HG02588 (cell line): ENCODE data around the gene OPA3.
"Not testable (repeated sequence)": the region's sequence is repeated elsewhere in the genome, so short reads cannot be mapped to it uniquely, and the experiment has no call there.

Experiments used
- ATAC-seq: cut with Tn5 transposase; IDR thresholded peaks from one replicate; pipeline ENCODE4 v1.9.1; 2021; ENCODE audit warnings: mild to moderate bottlenecking, moderate library complexity; ENCODE audit not compliant: unreplicated experiment

Gene OPA3

DNA sequence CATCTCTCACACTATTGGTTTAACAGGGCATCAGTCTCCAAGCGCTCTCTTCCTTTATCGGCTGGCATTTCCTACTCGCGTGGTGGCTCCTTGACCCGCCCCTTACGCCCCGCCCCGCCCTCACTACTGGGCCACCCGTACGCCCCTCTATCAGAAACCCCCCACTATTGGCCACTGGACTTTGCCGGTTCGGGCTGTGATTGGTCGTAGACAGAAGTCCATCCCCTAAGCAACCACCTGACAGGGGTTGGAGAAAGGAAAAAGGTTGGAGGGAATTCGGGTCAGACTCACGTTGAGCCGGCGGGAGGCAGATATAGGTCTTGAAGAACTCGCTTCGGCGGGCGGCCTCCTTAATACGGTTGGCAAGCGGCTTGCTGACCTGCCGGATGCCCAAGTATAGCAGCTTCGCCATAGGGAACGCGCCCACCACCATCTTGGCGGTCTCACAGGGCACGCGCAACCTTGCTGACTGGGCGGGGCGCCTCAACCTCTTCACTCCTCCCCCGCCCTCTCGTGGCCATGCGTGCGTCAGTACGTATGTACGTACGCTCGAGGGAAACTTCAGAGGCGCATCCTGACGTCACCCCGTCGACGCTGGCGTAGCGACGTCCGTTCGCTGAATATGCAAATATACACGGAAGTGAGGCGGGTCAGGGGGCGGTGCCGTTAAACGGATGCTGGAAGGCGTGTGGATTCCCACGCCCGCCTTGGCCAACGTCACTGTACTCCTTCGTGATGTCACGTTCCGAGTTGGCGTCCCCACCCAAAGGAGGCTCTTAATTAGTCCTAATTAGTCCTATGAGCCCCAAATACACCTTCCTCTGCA lies at the start of gene OPA3:
OPA3 (minus strand) TSS at position 471 of the 826 bp plus-strand sequence; CDS start at position 433, 38 bp downstream.
- ATAC-seq, result peak; percentile 85

DNA sequence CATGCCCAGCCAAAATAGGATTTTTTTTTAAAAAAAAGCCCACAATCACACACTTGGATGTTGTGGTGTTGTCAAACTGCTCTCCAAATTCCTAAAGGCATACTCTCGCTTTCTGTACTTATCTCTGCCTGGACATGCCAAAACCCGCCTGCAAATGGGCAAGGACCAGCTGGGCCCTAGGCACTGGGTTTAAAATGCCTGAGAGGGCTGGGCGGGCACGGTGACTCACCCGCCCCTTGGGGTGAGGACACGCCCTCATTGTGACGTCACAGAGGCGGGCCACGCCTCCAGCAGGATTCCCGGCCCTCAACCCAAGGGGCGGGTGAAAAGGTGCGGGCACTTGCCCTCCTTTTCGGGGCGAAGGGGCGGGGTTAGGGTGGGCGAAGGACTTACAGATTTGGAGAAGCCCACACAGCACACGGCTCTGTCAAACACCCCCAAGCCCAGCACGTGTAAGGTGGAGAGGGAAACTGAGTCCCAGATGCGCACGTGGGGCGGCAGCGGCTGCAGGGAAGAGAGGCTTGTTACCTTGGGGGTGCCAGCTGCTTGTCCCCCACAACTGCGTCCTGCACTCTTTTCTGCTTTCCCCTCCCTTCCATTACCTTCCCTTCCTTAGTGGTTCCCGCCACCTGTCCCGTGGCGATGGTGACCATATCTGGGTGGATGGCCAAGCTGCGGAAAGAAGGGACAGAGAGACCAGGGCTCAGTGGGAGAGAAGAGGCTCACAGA lies 48.0 kb upstream of the OPA3 start:
- no peak for ATAC-seq

DNA sequence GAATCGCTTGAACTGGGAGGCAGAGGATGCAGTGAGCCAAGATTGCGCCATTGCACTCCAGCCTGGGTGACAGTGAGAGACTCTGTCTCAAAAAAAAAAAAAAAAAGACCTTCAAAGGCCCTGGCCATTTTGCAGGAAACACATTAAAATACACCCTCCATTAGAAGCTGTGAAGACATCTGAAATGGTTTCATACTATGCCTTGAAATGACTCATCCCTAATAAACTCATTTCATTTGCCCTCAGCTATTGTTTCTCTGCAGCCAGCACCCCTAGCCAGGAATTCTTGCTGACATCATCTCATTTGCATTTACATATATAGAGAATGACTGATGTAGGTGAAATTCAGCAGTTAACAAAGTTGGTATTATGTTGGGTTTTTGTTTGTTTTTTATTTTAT lies 45.9 kb upstream of the OPA3 start:
- ATAC-seq, result no peak

DNA sequence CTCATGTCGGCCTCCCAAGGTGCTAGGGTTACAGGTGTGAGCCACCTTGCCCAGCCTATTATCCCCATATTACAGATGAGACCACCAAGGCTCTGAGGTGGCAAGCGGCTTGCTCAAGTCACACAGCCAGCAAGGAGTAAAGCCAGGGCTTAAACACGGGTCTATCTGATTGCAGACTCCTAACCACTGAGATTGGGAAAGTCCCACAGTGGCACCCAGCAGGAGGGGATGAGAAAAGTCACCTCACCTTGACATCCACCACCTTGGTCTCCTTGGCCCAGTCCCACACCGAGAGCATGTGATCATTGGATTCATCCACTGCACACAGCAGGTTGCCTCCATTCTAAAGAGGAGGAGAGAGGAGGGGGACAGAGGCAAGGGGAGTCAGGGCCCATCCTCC lies 45.1 kb upstream of the OPA3 start:
- no peak for ATAC-seq

DNA sequence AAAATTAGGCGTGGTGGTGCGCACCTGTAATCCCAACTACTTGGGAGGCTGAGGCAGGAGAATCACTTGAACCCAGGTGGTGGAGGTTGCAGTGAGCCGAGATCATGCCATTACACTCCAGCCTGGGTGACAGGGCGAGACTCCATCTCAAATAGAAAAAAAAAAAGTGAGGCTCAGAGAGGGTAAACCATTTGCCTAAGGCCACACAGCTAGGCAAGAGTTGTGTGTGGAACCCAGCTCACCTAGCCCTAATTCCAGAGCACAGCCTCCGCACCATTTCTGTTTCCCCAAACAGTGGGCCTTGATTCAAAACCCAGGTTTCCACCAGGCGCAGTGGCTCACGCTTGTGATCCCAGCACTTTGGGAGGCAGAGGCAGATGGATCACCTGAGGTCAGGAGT lies 43.6 kb upstream of the OPA3 start:
- ATAC-seq, result not testable (repeated sequence)

DNA sequence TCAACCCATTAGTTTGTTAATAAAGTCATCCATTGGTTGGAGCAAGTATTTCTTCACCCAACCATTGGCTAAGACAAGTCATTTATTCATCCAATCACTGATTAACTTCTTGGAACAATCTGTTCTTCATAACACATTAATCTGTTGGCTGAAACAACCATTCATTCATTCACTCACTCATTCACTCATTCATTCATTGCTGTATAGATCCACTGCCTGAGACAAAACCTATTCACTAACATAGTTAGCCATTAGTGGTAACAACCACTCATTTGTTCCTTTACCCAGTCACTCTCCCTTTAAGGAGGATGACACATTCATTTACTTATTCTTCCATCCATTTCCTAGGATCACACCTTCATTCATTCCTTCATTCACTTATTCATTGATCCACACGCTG lies 39.4 kb upstream of the OPA3 start:
- no peak for ATAC-seq

DNA sequence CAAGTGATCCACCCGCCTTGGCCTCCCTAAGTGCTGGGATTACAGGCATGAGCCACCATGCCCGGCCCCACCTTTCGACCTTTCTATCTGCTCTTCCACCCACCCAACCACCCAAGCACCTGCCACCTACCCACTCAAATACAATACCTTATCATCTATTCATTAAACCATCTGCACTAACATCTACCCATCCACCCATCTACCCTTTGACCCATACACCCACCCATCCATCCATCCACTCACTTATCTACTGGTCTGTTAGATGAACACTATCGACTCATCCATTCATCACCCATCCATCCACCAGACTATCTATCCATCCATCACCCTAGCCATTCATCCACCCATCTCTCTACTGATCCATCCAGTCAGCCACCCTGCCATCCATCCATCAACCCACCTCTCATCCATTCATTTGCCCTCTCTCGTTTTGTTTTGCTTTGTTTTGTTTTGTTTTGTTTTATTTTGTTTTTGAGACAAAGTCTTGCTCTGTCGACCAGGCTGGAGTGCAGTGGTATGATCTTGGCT lies 37.4 kb upstream of the OPA3 start:
- no peak for ATAC-seq

DNA sequence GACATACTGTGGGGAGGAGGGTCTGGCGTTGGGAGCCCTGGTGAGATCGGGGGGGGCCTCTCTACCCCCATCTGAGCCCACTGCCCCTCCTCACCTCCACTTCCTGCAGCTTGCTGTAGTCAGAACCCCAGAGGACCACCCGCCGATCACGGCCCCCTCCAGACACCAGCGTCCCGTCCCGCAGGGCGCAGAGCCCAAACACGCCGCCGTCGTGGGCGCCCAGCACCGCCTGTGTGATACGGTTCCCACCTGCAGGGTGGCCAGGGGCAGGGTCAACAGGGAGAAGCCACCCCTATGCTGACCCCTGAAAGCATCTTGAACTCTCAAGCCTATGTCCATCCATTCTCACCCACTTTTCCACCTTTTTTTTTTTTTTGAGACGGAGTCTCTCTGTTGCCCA lies 36.8 kb upstream of the OPA3 start:
- no peak for ATAC-seq

DNA sequence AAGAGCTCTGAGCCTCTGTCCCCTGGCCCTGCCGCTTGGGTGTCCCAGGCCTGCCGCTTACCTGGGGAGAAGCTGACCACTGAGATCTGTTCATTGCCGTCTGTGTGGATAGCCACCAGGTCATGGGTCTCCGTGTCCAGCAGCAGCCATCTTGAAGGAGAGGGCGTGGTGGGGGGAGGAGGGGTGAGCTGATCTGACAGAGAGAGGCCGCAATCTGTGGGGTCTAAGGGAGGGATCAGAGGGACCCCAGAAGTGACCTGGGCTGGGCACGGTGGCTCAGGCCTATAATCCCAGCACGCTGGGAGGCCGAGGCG lies 32.1 kb upstream of the OPA3 start:
- no peak for ATAC-seq

DNA sequence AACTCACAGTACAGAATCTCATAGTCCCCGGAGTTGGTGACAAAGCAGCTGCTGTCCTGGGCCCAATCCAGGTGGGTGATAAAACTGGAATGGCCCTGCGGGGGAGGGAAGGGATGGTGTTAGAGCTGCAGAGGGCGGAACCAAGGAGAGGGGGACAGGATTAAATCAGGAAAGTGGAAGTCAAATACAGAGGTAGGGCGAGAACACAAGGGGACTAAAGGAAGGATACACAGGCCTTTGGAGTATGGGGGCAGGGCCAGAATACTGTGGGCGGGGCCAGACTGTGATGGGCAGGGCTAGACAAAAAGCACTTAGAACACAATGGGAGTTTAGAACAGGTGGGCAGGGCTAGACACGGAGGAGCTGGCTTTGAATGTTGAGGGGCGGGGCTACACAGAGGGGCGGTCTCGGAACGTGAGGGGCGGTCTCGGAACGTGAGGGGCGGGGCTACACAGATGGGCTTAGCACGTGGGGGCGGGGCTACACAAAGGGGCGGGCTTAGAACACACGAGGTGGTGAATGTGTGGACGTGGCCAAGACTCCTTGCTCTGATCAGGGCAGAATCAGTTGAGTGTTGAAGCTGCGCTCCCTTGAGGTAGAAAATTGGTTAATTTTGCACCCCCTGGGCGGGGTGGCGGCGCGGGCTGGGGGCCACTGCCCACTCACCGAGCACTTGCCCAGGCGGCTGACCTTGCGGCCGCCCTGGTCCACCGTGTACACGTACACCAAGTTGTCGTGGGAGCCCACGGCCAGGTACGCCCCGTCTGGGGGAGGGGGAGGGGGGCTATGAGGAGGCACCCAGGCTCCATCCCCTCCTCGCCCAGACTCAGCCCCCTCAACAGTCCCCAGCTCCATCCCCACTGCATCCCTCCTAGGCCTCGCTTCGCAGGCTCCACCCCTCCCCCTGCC lies 31.4 kb upstream of the OPA3 start:
- ATAC-seq, result no peak

DNA sequence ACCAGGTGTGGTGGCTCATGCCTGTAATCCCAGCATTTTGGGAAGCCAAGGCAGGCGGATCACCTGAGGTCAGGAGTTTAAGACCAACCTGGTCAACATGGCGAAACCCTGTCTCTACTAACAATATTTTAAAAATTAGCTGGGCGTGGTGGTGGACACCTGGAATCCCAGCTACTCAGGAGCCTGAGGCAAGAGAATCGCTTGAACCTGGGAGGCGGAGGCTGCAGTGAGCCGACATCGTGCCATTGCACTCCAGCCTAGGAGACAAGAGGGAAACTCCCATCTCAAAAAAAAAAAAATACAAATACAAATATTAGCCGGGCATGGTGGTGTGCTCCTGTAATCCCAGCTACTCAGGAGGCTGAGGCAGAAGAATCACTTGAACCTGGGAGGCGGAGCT lies 30.5 kb upstream of the OPA3 start:
- ATAC-seq, result not testable (repeated sequence)

DNA sequence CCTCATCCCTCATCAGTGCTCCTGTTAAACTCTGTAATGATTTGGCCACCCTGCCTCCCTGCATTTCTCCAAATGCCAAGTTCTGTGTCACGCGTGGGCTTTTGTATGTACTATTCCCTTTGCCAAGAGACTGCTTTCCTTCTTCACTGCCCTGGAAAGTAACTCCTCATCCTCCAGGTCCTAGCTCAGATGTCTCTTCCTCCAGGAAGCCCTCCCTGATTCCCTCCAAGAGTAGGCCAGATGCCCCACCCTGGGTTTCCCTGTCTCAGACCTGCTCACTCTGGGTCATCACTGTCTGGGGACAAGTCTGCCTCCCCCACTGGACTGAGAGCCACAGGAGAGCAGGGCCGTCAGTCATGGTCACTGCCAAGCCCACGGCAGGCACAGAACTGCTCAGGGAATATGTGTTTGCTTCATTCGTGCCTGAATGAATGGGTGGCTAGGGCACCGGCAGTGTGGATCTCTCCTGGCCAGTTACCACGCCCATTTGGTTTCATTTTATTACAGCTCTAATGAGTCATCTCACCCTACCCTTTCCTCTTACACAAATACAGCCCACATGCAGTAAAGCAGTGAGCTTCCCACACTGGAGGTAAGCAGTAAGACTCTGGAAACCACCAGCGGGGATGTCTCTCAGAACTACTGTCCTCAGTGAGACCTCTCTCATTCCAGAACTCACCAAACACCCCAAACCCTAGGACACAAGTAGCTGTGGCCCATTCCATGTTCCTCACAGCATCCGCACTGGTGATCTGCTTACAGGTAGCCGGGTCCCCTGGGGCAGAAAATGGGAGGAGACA lies 29.5 kb upstream of the OPA3 start:
- peak; percentile 57 for ATAC-seq

DNA sequence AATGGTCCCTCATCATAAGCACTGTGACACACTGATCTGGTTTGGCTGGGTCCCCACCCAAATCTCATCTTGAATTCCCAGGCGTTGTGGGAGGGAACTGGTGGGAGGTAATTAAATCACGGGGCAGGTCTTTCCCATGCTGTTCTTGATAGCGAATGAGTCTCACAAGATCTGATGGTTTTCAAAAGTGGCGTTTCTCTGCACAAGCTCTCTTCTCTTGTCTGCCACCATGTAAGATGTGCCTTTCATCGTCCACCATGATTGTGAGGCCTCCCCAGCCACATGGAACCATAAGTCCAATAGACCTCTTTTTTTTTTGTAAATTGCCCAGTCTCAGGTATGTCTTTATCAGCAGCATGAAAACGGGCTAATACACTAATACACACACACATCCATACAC lies 24.3 kb upstream of the OPA3 start:
- no peak for ATAC-seq

DNA sequence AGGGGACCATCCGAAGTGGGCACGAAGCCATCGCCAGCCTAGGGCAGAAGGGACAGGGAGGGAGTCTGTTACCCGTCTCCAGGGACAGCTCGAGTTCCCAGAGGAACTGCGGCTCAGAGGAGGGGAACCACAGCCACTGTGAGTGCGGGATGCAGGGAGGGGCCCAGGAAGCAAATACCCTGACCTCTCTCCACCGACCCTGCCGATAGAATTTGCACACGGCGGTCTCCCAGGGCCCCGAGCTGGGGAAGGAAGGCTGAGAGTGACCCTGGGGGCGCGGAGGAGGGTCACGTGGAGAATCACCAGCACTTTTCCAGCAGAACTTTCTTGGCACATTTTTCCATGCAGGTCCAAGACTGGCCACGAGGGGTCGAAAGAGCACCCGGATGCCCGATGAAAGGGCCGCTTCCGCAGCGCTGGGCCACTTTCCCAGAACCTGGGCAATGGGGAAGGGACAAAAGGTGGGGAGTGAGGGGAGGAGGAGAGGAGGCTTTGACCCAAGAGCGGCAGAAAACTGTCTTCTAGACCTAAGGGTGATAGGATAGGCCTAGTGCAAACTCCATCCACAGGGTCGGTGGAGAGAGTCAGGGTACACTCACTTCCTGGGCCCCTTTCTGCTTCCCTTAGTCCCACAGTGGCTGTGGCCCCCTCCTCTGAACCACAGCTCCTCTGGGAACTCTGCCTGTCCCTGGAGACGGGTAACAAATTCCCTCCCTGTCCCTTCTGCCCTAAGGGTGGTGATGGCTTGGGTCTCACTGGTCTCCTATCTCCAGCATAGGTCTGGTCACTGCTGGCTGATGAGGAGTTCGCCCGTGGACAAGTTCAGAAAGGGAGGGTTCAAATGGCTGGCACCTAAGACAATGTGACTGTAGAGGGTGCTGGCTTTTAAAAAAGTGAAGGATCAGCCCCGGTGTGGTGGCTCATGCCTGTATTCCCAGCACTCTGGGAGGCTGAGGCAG lies 22.7 kb upstream of the OPA3 start:
- ATAC-seq, result no peak

DNA sequence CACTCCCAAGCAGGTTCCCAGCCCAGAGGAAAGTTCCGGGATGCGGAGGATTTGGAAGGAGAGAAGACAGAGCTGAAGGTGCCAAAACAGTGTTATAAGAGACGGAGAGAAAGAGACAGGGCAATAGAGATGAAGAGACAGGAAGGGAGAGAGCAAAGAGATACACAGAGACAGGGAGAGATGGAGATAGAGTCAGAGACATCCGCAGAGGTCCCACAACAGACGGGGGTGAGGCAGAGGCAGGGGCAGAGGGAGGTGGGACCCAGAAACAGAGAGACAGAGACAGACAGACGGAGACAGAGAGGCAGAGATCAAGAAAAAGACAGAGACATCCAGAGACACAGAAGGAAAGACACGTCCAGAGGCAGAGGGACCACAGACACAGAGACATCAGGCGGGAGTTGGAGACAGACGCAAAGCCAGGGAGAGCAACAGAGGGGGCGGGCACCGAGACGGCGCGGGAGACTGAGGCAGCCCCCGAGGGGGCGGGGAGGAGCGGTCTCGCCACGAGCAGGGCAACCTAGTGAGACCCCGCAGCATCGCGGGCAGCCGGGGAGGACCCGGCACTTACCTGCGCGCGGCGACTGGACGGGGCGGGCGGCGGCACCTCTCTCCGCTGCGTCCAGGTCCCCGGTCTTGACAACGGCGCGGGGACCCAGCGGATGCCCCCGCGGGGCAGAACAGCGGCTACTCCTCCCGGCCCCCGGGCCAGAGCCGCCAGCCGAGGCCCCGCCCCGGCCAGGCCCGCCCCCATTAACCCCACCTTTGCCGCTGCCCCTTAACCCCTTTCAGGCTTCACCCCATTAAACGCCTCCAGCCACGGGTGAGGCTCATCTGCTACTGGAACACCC lies 17.1 kb upstream of the OPA3 start, which contains the start of gene GPR4:
GPR4 (minus strand) TSS at position 689 of the 851 bp plus-strand sequence. CDS start 10,346 bp downstream, outside the sequence.
- no peak for ATAC-seq

DNA sequence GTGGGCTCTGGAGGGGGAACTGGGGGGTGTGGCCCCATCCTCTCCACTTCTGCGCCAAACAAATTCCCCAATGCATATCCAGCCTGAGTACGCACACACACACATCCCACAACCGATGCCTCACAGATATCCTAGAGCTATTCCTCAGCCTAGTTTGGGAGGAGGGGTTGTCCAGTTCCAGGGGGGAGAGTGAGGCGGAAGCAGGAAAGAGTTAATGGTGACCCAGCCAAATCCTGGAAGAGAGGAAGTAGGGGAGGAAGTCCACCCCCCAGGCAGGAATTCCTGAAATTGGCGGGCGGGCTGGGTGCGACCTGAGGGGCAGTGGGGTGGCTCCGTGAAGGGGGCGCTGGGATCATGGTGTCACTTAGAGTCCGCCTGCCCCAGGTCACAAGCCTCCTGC lies 16.5 kb upstream of the OPA3 start:
- ATAC-seq, result no peak

DNA sequence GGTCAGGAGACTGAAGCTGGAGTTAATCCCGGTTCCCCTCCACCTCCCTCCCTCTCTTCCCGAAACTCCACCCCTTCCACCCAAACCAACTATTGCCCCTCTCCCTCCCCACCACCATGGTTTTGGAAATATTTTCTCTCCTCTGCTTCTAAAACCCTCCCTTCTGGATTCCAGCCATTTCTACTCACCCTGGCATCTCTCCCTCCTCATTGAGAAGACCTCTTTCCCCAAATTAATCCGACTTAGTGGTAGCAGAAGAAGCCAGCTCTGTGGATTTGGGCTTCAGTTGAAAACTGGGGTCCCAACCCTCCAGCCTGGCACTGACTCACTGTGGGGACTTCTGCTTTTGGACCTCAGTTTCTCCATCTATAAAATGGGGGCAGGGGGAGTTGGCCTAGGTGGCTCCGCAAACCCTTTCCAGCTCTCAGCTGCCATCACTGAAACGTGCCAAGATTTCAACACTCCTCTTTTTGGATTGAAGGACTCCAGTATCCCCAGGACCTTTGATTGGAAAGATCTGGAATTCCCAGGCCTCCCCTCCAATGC lies 15.8 kb upstream of the OPA3 start:
- no peak for ATAC-seq

DNA sequence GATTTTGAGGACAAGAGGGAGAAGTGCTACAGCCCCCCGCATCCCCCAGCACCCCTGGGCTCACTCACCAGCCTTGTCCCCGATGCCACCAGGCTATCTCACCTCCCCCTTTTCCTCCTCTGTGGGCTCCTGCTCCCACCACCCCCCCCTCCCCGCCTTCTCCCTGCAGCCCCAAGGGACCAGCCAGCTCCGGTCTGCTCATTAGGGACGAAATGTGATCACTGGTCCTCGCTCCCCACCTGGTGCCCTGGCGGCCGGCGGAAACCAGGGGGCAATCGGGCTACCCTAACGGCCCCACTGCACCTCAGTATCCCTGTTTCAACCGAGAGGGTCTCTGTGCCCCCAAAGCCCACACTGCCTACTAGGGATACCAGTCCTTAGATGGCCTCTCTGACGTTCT lies 14.7 kb upstream of the OPA3 start:
- no peak for ATAC-seq
